Gastroesophageal sphincter (tissue), 4 donors: ENCODE measurements around the gene TNNC1. TPM values are rescaled to one million over a fixed set of nuclear protein-coding genes. Genes with fewer than 3 reads are reported as not detected.

Source experiments
- ATAC-seq: fragments of 150-250 bp; one replicate; pipeline ENCODE4 v1.9.1; 2016; ENCODE audit warnings: mild to moderate bottlenecking, moderate library complexity
- H3K27ac ChIP-seq, 4 donors: fragments of 200-600 bp; sonication (generic) in 3 of 4; 1 replicate in 3 of 4; 2 replicates in 1 of 4; pipeline ENCODE4 v1.5.1; 2016 to 2019
- H3K27me3 ChIP-seq: fragments of 200-600 bp; sonication (generic); one replicate; pipeline ENCODE4 v1.5.1; 2019
- H3K36me3 ChIP-seq, 2 donors: fragments of 200-600 bp; sonication (generic); one replicate each; pipeline ENCODE4 v1.5.1; 2019; ENCODE audit warnings: control low read depth in 1 of 2
- H3K4me1 ChIP-seq, 3 donors: fragments of 200-600 bp; sonication (generic); 1 replicate in 2 of 3; 2 replicates in 1 of 3; pipeline ENCODE4 v1.5.1; 2016 to 2019; ENCODE audit warnings: control low read depth in 2 of 3
- H3K4me3 ChIP-seq, 2 donors: fragments of 200-600 bp; sonication (generic); one replicate each; pipeline ENCODE4 v1.5.1; 2019; ENCODE audit warnings: mild to moderate bottlenecking in 1 of 2, moderate library complexity in 1 of 2
- H3K9me3 ChIP-seq, 3 donors: fragments of 200-600 bp; sonication (generic); one replicate each; pipeline ENCODE4 v1.5.1; 2017 to 2019; ENCODE audit warnings: control low read depth in 2 of 3
- CTCF ChIP-seq, 4 experiments: fragments of 200-600 bp in 2 of 4; fragments of 450-650 bp in 2 of 4; sonication (generic) in 1 of 4; IDR thresholded peaks; one replicate each; pipeline ENCODE4 v1.5.1; 2017 to 2019; ENCODE audit warnings: antibody characterized with exemption in 4 of 4, mild to moderate bottlenecking in 2 of 4, moderate library complexity in 2 of 4
- EP300 ChIP-seq: sonication (generic); formaldehyde crosslinking; IDR thresholded peaks from one replicate; pipeline ENCODE4 v1.6.1; 2017; ENCODE audit warnings: antibody characterized with exemption, mild to moderate bottlenecking
- POLR2A ChIP-seq, 2 donors: fragments of 450-650 bp; IDR thresholded peaks; one replicate each; pipeline ENCODE4 v1.6.1; 2017; ENCODE audit warnings: antibody characterized with exemption in 2 of 2, mild to moderate bottlenecking in 2 of 2, moderate library complexity in 1 of 2
- POLR2AphosphoS5 ChIP-seq: sonication (generic); formaldehyde crosslinking; IDR thresholded peaks from one replicate; pipeline ENCODE4 v1.6.1; 2017; ENCODE audit warnings: antibody characterized with exemption
- whole genome bisulfite sequencing, 2 donors: methylation state at CpG; one replicate each; pipeline ENCODE4 v1.1.5; 2018; ENCODE audit warnings: low coverage in 1 of 2; 5-methylcytosine and 5-hydroxymethylcytosine counted together
- total RNA-seq, 4 donors: library from RNA; depleted of rRNA; stranded (reverse); fragments of >200 nt; gene quantifications; one replicate each; pipeline ENCODE4 v1.1.0, GENCODE V29; 2016

Gene TNNC1
- total RNA-seq, 4 donors from 2014 or later, result 1.9 to 4.6 (median 2.4) TPM; not detected in 1

- Histone ChIP-seq H3K27me3 (no peaks in the 10 kb centered on the region), H3K27ac (peak overlapping the region in 2 of 4 donors; percentile 76 to 78), H3K4me3 (no peak overlapping the region), H3K4me1 (peaks cover 0 to 78% (median 6%) of the 10 kb centered on the region in 3 donors), H3K9me3 (no peaks in the 10 kb centered on the region), H3K36me3 (peaks cover 0 to 55% of the 10 kb centered on the region in 2 donors)
- TF ChIP-seq EP300 (no peak), CTCF (IDR thresholded peaks at IDR 0.05) (no peak), POLR2A (IDR thresholded peaks at IDR 0.05) (no peak), POLR2AphosphoS5 (no peak)
- WGBS, 2 donors, result no CpG with 5 or more reads among the region's 7 CpGs
- ATAC-seq, result no peak
Observed at GRCh38 chr3:52493232-52494017, 39.6 kb upstream of the TNNC1 start.

GRCh38 chr3:52492059-52492458 is 38.2 kb upstream of the TNNC1 start:
- no peak for ATAC-seq
- Histone ChIP-seq H3K4me1 (peaks cover 0 to 74% (median 6%) of the 10 kb centered on the region in 3 donors), H3K36me3 (peaks cover 0 to 69% of the 10 kb centered on the region in 2 donors), H3K27me3 (no peaks in the 10 kb centered on the region), H3K9me3 (no peaks in the 10 kb centered on the region), H3K27ac (peak overlapping the region in 2 of 4 donors; percentile 52 to 74), H3K4me3 (no peak overlapping the region)
- no CpG with 5 or more reads among the region's 21 CpGs for WGBS, 2 donors
- no peak for TF ChIP-seq POLR2A (IDR thresholded peaks at IDR 0.05)
- TF ChIP-seq EP300, result no peak

- ATAC-seq, result peak; percentile 52
- peaks cover 0 to 79% of the 10 kb centered on the region in 2 donors for H3K36me3 ChIP-seq
Observed at GRCh38 chr3:52490939-52491526, 37.2 kb upstream of the TNNC1 start.

GRCh38 chr3:52490035-52490938 is 36.4 kb upstream of the TNNC1 start:
- WGBS, 2 donors, result 80 to 83% methylated on average over 1 of the region's 22 CpGs
- Histone ChIP-seq H3K36me3 (peaks cover 0 to 87% of the 10 kb centered on the region in 2 donors), H3K4me1 (peaks cover 0 to 67% (median 6%) of the 10 kb centered on the region in 3 donors), H3K27ac (peak overlapping the region in 3 of 4 donors; percentile 52 to 74 (median 56)), H3K4me3 (no peak overlapping the region), H3K27me3 (no peaks in the 10 kb centered on the region), H3K9me3 (no peaks in the 10 kb centered on the region)
- ATAC-seq, result no peak
- TF ChIP-seq POLR2AphosphoS5, result no peak
- no peak for TF ChIP-seq EP300
- TF ChIP-seq CTCF (IDR thresholded peaks at IDR 0.05), result no peak
- no peak for TF ChIP-seq POLR2A (IDR thresholded peaks at IDR 0.05)

More at GRCh38 chr3:52490939-52491526, 37.2 kb upstream of the TNNC1 start:
- TF ChIP-seq CTCF (IDR thresholded peaks at IDR 0.05), result no peak
- peak; percentile 25 for TF ChIP-seq POLR2AphosphoS5
- H3K4me1 ChIP-seq, result peaks cover 0 to 71% (median 6%) of the 10 kb centered on the region in 3 donors
- H3K4me3 ChIP-seq, result no peak overlapping the region
- H3K27me3 ChIP-seq, result no peaks in the 10 kb centered on the region
- peak overlapping the region in 3 of 4 donors; percentile 52 to 74 (median 56) for H3K27ac ChIP-seq
- no peaks in the 10 kb centered on the region for H3K9me3 ChIP-seq
- WGBS, 2 donors, result 81 to 90% methylated on average over 8 to 10 of the region's 23 CpGs

GRCh38 chr3:52489453-52489852 is 35.6 kb upstream of the TNNC1 start:
- WGBS, 2 donors, result 87% methylated on average over 3 of the region's 18 CpGs; no CpG with 5 or more reads in 1 of the 2 donors
- Histone ChIP-seq H3K36me3 (peaks cover 0 to 91% of the 10 kb centered on the region in 2 donors), H3K27me3 (no peaks in the 10 kb centered on the region), H3K9me3 (no peaks in the 10 kb centered on the region), H3K27ac (peak overlapping the region in 3 of 4 donors; percentile 52 to 74 (median 56)), H3K4me1 (peaks cover 4 to 67% (median 11%) of the 10 kb centered on the region in 3 donors), H3K4me3 (no peak overlapping the region)
- no peak for TF ChIP-seq POLR2A (IDR thresholded peaks at IDR 0.05)
- no peak for TF ChIP-seq CTCF (IDR thresholded peaks at IDR 0.05)
- no peak for TF ChIP-seq POLR2AphosphoS5
- TF ChIP-seq EP300, result no peak
- ATAC-seq, result no peak
